HG02798 (cell line): Measurements from ENCODE around the gene ACBD4.
"Not testable (repeated sequence)": the region's sequence is repeated elsewhere in the genome, so short reads cannot be mapped to it uniquely, and the experiment has no call there.

Source experiments
- ATAC-seq: cut with Tn5 transposase; IDR thresholded peaks from one replicate; pipeline ENCODE4 v1.9.1; 2021; ENCODE audit warnings: mild to moderate bottlenecking; ENCODE audit not compliant: unreplicated experiment, poor library complexity

The ACBD4 gene

GRCh38 chr17:45117848-45118646, 17.4 kb upstream of the ACBD4 start:
- no peak for ATAC-seq

- no peak for ATAC-seq
Measured at GRCh38 chr17:45118691-45119090, 16.8 kb upstream of the ACBD4 start.

GRCh38 chr17:45119964-45120363, 15.5 kb upstream of the ACBD4 start:
- no peak for ATAC-seq

- ATAC-seq, result no peak
Measured at GRCh38 chr17:45120558-45120957, 14.9 kb upstream of the ACBD4 start.

- no peak for ATAC-seq
Measured at GRCh38 chr17:45121055-45121454, 14.4 kb upstream of the ACBD4 start.

GRCh38 chr17:45123076-45123770, 12.3 kb upstream of the ACBD4 start:
- ATAC-seq, result no peak

- ATAC-seq, result no peak
Measured at GRCh38 chr17:45123930-45124796, 11.3 kb upstream of the ACBD4 start.

- ATAC-seq, result not testable (repeated sequence)
Measured at GRCh38 chr17:45124797-45125122, 10.7 kb upstream of the ACBD4 start.

GRCh38 chr17:45125509-45125908, 10.0 kb upstream of the ACBD4 start:
- ATAC-seq, result no peak

- ATAC-seq, result no peak
Measured at GRCh38 chr17:45127207-45127547, 8.3 kb upstream of the ACBD4 start.

- ATAC-seq, result no peak
Measured at GRCh38 chr17:45127548-45128300, 7.8 kb upstream of the ACBD4 start.

GRCh38 chr17:45128331-45128730, 7.2 kb upstream of the ACBD4 start:
- ATAC-seq, result no peak

GRCh38 chr17:45128989-45129388, 6.5 kb upstream of the ACBD4 start:
- no peak for ATAC-seq

GRCh38 chr17:45129426-45129939, 6.0 kb upstream of the ACBD4 start:
- no peak for ATAC-seq

- no peak for ATAC-seq
Measured at GRCh38 chr17:45129940-45130680, 5.4 kb upstream of the ACBD4 start.

- ATAC-seq, result no peak
Measured at GRCh38 chr17:45130681-45131615, 4.5 kb upstream of the ACBD4 start.

- ATAC-seq, result no peak
Measured at GRCh38 chr17:45131616-45132319, 3.7 kb upstream of the ACBD4 start.

GRCh38 chr17:45132320-45132571, 3.2 kb upstream of the ACBD4 start, which contains the start of gene PLCD3:
PLCD3 (minus strand) TSS chr17:45132515; CDS start chr17:45132410, 105 bp downstream.
- ATAC-seq, result no peak
